Psoas muscle (tissue), 8 donors: ENCODE results near the gene LPCAT3. TPM values are rescaled to one million over a fixed set of nuclear protein-coding genes. Genes with fewer than 3 reads are reported as not detected.

Experiments used
- ATAC-seq, 4 donors: fragments of 200-7000 bp; cut with Tn5 transposase; one replicate each; pipeline ENCODE4 v1.9.1; 2020; ENCODE audit warnings: moderate library complexity in 3 of 4, mild to moderate bottlenecking in 2 of 4
- DNase-seq, 2 donors: peaks; one replicate each; pipeline ENCODE4 v3.0.0-alpha.2; 2020
- H3K27ac ChIP-seq: fragments of 200-600 bp; one replicate; pipeline ENCODE4 v1.8.0; 2022
- H3K27me3 ChIP-seq, 3 donors: fragments of 200-600 bp in 1 of 3; one replicate each; pipeline versions ENCODE4 v1.6.1 to v1.8.0; 2013 to 2022; ENCODE audit warnings: low read length in 2 of 3, mild to moderate bottlenecking in 2 of 3, moderate library complexity in 1 of 3; ENCODE audit not compliant: insufficient read depth in 3 of 3
- H3K36me3 ChIP-seq, 2 donors: fragments of 200-600 bp in 1 of 2; one replicate each; pipeline versions ENCODE4 v1.6.1 to v1.8.0; 2013 to 2022; ENCODE audit warnings: low read depth in 1 of 2, mild to moderate bottlenecking in 1 of 2, moderate library complexity in 1 of 2; ENCODE audit not compliant: insufficient read depth in 1 of 2
- H3K4me1 ChIP-seq: fragments of 200-600 bp; one replicate; pipeline ENCODE4 v1.8.0; 2022
- H3K4me3 ChIP-seq: fragments of 200-600 bp; one replicate; pipeline ENCODE4 v1.8.0; 2022; ENCODE audit warnings: mild to moderate bottlenecking
- H3K9me3 ChIP-seq: fragments of 200-600 bp; one replicate; pipeline ENCODE4 v1.8.0; 2022
- CTCF ChIP-seq: fragments of 200-600 bp; IDR thresholded peaks from one replicate; pipeline ENCODE4 v1.8.0; 2022; ENCODE audit warnings: antibody characterized with exemption
- WGBS, 3 donors: extraction: QIAGEN DNeasy Blood & Tissue Kit; methylation state at CpG; one replicate each; pipeline versions ENCODE4 v1.1.6 to v1.1.7; 2013; 5-methylcytosine and 5-hydroxymethylcytosine counted together
- intact Hi-C, 2 donors: fragments of 100-400 bp; cut with DNase I; formaldehyde crosslinking; loops; one replicate each; pipeline versions ENCODE4 v1.11.0 to v1.14.2; 2022
- polyA plus RNA-seq, 3 donors: library from polyadenylated mRNA; stranded (reverse); fragments of 200-250 nt; gene quantifications; one replicate each; pipeline ENCODE4 v1.2.3, GENCODE V29; 2013
- total RNA-seq, 4 donors: library from RNA; stranded (reverse); fragmentation: NEBNext Ultra II Directional in 2 of 4; extraction: Animal tissue kit (Norgen Biotek cat#: 25700) in 2 of 4; gene quantifications; one replicate each; pipeline versions ENCODE4 v1.2.1 to v1.2.4, GENCODE V29; 2021 to 2023
- donor health status: healthy with polysubstance abuse.
- donor health status: DM: no; HTN: no; CAD: no; lungs with moderate emphysema.
- donor health status: Bipolar disorder and iron deficiency.
- donor health status: healthy.
- donor health status: DM: yes; HTN: yes; CAD: no.
- donor health status: DM: no; HTN: no; CAD: no.
- donor health status: DM: no; HTN: no; CAD: no.
- donor health status: DM: yes; HTN: yes; CAD: no.

Gene LPCAT3
- total and polyA plus RNA-seq, 7 donors = 13.9 to 56.5 (median 26.2) TPM

GRCh38 chr12:6975297-6976032 is 42.8 kb downstream of the LPCAT3 start:
- no peak overlapping the region for H3K27ac ChIP-seq
- no peak for DNase-seq
- TF ChIP-seq CTCF = no peak
- peaks cover 17% of the 10 kb centered on the region for H3K4me1 ChIP-seq
- no peak for ATAC-seq
- 66 to 81% (median 74%) methylated on average over 2 of the region's 2 CpGs for WGBS, 3 donors
- no peaks in the 10 kb centered on the region for H3K27me3 ChIP-seq
- intact Hi-C loops = no loop called here
- no peak overlapping the region for H3K4me3 ChIP-seq
- no peaks in the 10 kb centered on the region for H3K9me3 ChIP-seq
- H3K36me3 ChIP-seq = peaks cover 21 to 67% of the 10 kb centered on the region in 2 donors

- H3K27ac ChIP-seq = no peak overlapping the region
- no peaks in the 10 kb centered on the region for H3K9me3 ChIP-seq
- no peaks in the 10 kb centered on the region for H3K27me3 ChIP-seq
- intact Hi-C loops = no loop called here
- ATAC-seq (no peak), DNase-seq (no peak)
- TF ChIP-seq CTCF = no peak
- H3K36me3 ChIP-seq = peaks cover 21 to 55% of the 10 kb centered on the region in 2 donors
- WGBS, 3 donors = 83 to 95% (median 90%) methylated on average over 6 of the region's 6 CpGs
- no peak overlapping the region for H3K4me3 ChIP-seq
- peaks cover 23% of the 10 kb centered on the region for H3K4me1 ChIP-seq
Measured at GRCh38 chr12:6974180-6974579, 44.1 kb downstream of the LPCAT3 start.

GRCh38 chr12:6970096-6970527 is 48.2 kb downstream of the LPCAT3 start:
- WGBS, 3 donors = 0 to 1% (median 0%) methylated on average over 27 to 31 of the region's 31 CpGs
- no peak for TF ChIP-seq CTCF
- DNase-seq = peak in 1 of 2 donors; percentile 78
- no peaks in the 10 kb centered on the region for H3K9me3 ChIP-seq
- intact Hi-C loops = loop anchor here in 1 of 2 donors (1.0 kb wide), 1 partner anchor 26 kb away; the partner anchor contains the start of gene C12orf57
- H3K27ac ChIP-seq = peak overlapping the region; percentile 94
- peaks cover 23 to 55% of the 10 kb centered on the region in 2 donors for H3K36me3 ChIP-seq
- peaks cover 32% of the 10 kb centered on the region for H3K4me1 ChIP-seq
- H3K4me3 ChIP-seq = peak overlapping the region; percentile 90
- no peaks in the 10 kb centered on the region for H3K27me3 ChIP-seq
- ATAC-seq = peak; percentile 14 to 60 (median 28)

GRCh38 chr12:6968426-6968825 is 49.9 kb downstream of the LPCAT3 start:
- intact Hi-C loops = loop anchor here in 1 of 2 donors (5.0 kb wide), 1 partner anchor 49 kb away; the partner anchor contains the start of gene LPCAT3
- DNase-seq = no peak
- Histone ChIP-seq H3K4me3 (peak overlapping the region; percentile 90), H3K27me3 (no peaks in the 10 kb centered on the region), H3K36me3 (peaks cover 18 to 47% of the 10 kb centered on the region in 2 donors), H3K4me1 (peaks cover 36% of the 10 kb centered on the region), H3K9me3 (no peaks in the 10 kb centered on the region), H3K27ac (no peak overlapping the region)
- no peak for TF ChIP-seq CTCF
- no peak for ATAC-seq
- 82 to 92% (median 83%) methylated on average over 9 of the region's 9 CpGs for WGBS, 3 donors
